CD4-positive, alpha-beta T cell (primary cell): Measurements from ENCODE around the gene RAD51B. TPM values are rescaled to one million over a fixed set of nuclear protein-coding genes. Genes with fewer than 3 reads are reported as not detected.

Experiments used
- ATAC-seq: fragments of 200-7000 bp; cut with Tn5 transposase; one replicate; pipeline ENCODE4 v1.10.0; 2022; ENCODE audit warnings: mild to moderate bottlenecking; ENCODE audit not compliant: poor library complexity
- CTCF ChIA-PET: fragments of 350-600 bp; sonication (Branson Sonifier 250); formaldehyde crosslinking; loops from one replicate; lab custom pipeline; 2021; ENCODE audit warnings: antibody characterized with exemption, inconsistent platforms; lab: Charles Lee
- POLR2A ChIA-PET: fragments of 350-600 bp; sonication (Branson Sonifier 250); formaldehyde crosslinking; loops from one replicate; lab custom pipeline; 2021; ENCODE audit warnings: antibody characterized with exemption, inconsistent platforms; lab: Charles Lee
- DNase-seq, 14 experiments: peaks; one replicate each; pipeline ENCODE4 v3.0.0-alpha.2; 2013 to 2020; ENCODE audit warnings: mixed read lengths in 2 of 14
- H3K27ac ChIP-seq, 2 donors: one replicate each; pipeline versions ENCODE4 v1.5.1 to v1.7.0; 2013; ENCODE audit warnings: low read length in 2 of 2, low read depth in 1 of 2, mild to moderate bottlenecking in 1 of 2
- H3K27me3 ChIP-seq, 2 experiments: 1 replicate in 1 of 2; 2 replicates in 1 of 2; pipeline versions ENCODE4 v1.6.1 to v1.7.0; 2013; ENCODE audit warnings: low read length in 2 of 2, control low read depth in 1 of 2, mild to moderate bottlenecking in 1 of 2, moderate library complexity in 1 of 2; ENCODE audit not compliant: insufficient read depth in 2 of 2, control insufficient read depth in 1 of 2
- H3K36me3 ChIP-seq: one replicate; pipeline ENCODE4 v1.6.1; 2013; ENCODE audit warnings: low read length, control low read depth; ENCODE audit not compliant: insufficient read depth
- H3K4me1 ChIP-seq: one replicate; pipeline ENCODE4 v1.6.1; 2013; ENCODE audit warnings: low read length, control low read depth; ENCODE audit not compliant: insufficient read depth
- H3K4me3 ChIP-seq: one replicate; pipeline ENCODE4 v1.5.1; 2013; ENCODE audit warnings: mild to moderate bottlenecking, low read length, moderate library complexity
- H3K9me3 ChIP-seq, 2 experiments: 1 replicate in 1 of 2; 2 replicates in 1 of 2; pipeline versions ENCODE4 v1.6.1 to v1.7.0; 2013; ENCODE audit warnings: low read length in 2 of 2, mild to moderate bottlenecking in 2 of 2, control low read depth in 1 of 2, moderate library complexity in 1 of 2; ENCODE audit not compliant: control insufficient read depth in 1 of 2, insufficient read depth in 1 of 2
- H3K27ac Mint-ChIP-seq: one replicate; pipeline ENCODE4 v1.8.0; 2020; ENCODE audit warnings: mixed read lengths
- H3K27me3 Mint-ChIP-seq: one replicate; pipeline ENCODE4 v1.8.0; 2021; ENCODE audit warnings: mixed read lengths
- H3K36me3 Mint-ChIP-seq: one replicate; pipeline ENCODE4 v1.8.0; 2021; ENCODE audit warnings: low read depth, mixed read lengths
- H3K4me1 Mint-ChIP-seq: one replicate; pipeline ENCODE4 v1.8.0; 2021; ENCODE audit warnings: low read depth, mixed read lengths
- H3K4me3 Mint-ChIP-seq: one replicate; pipeline ENCODE4 v1.8.0; 2020; ENCODE audit warnings: mild to moderate bottlenecking, mixed read lengths
- H3K9me3 Mint-ChIP-seq: one replicate; pipeline ENCODE4 v1.8.0; 2020; ENCODE audit warnings: mixed read lengths
- intact Hi-C, 2 experiments: fragments of 100-400 bp; cut with DNase I in 1 of 2; cut with micrococcal nuclease in 1 of 2; formaldehyde crosslinking; loops; one replicate each; pipeline versions ENCODE4 v1.15.1 to v1.9.0; 2023 to 2025; cut with DNase I, micrococcal nuclease
- total RNA-seq, 174 experiments: library from RNA in 2 of 174; stranded (reverse) in 2 of 174; gene quantifications; one replicate each; pipeline ENCODE4 v1.2.3 and lab custom pipeline; 2021 to 2026
- TF ChIP-seq, protein P1 (sequence below): fragments of 200-600 bp; IDR thresholded peaks from one replicate; pipeline ENCODE4 v1.8.0; 2022; ENCODE audit warnings: antibody characterized with exemption, mild to moderate bottlenecking

Gene RAD51B
- total RNA-seq, 2 experiments from 2014 or later: 18.4 to 20.0 TPM

DNA sequence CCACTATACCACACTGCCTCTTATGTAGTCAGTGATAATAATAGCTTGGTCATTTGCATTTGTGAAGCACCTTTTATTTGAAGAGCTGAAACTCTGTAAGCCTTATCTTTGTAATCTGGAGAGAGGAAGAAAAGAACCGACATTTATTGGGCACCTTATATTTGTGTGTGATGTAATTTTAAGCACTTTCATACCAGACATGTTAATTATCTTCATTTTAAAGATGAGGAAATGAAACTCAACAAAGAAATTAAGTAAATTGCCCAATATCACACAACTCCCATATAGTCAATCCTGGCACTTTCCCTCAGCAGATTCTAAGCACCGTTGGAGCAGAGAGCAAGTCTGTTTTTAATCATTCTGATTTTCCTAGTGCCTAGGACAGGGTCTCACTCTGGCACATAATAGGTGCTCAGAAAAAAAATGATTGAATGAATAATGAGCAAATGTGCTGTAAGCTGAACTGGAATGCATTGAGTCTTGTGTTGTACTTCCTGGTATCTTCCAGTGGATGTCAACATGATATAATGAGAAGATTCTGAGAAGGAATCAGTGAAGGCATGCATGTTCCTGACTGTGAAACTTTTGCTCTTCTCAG is 554.4 kb downstream of the RAD51B start:
- intact Hi-C loops: no loop called here
- H3K27ac ChIP-seq: no peak overlapping the region

GRCh38 chr14:68374682-68375081 is 555.1 kb downstream of the RAD51B start:
- H3K9me3 Mint-ChIP-seq: no peaks in the 10 kb centered on the region
- intact Hi-C loops: loop anchor here (5.0 kb wide), 2 partner anchors 92 to 413 kb away; no protein-coding TSS in a partner anchor
- no peaks in the 10 kb centered on the region for H3K27me3 Mint-ChIP-seq
- no peak overlapping the region for H3K27ac Mint-ChIP-seq
- Histone ChIP-seq H3K4me1 (peaks cover 28% of the 10 kb centered on the region), H3K9me3 (no peaks in the 10 kb centered on the region), H3K27ac (no peak overlapping the region), H3K4me3 (no peak overlapping the region), H3K27me3 (no peaks in the 10 kb centered on the region), H3K36me3 (no peaks in the 10 kb centered on the region)
- CTCF ChIA-PET: interaction anchor here (1.0 kb wide), 1 partner anchor 12 kb away, joined by 3 read pairs; no protein-coding TSS in a partner anchor
- peaks cover 84% of the 10 kb centered on the region for H3K4me1 Mint-ChIP-seq
- no peak overlapping the region for H3K4me3 Mint-ChIP-seq
- H3K36me3 Mint-ChIP-seq: no peaks in the 10 kb centered on the region
- POLR2A ChIA-PET: interaction anchor here (0.9 to 2.9 kb wide), 7 partner anchors 9 to 440 kb away, joined by 4 to 11 read pairs (median 5); partner anchors contain the start of gene ZFP36L1
- no peak for ATAC-seq
- TF ChIP-seq, protein P1, sequence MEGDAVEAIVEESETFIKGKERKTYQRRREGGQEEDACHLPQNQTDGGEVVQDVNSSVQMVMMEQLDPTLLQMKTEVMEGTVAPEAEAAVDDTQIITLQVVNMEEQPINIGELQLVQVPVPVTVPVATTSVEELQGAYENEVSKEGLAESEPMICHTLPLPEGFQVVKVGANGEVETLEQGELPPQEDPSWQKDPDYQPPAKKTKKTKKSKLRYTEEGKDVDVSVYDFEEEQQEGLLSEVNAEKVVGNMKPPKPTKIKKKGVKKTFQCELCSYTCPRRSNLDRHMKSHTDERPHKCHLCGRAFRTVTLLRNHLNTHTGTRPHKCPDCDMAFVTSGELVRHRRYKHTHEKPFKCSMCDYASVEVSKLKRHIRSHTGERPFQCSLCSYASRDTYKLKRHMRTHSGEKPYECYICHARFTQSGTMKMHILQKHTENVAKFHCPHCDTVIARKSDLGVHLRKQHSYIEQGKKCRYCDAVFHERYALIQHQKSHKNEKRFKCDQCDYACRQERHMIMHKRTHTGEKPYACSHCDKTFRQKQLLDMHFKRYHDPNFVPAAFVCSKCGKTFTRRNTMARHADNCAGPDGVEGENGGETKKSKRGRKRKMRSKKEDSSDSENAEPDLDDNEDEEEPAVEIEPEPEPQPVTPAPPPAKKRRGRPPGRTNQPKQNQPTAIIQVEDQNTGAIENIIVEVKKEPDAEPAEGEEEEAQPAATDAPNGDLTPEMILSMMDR: no peak
- DNase-seq: no peak

More for the DNA sequence above, 554.4 kb downstream of the RAD51B start:
- Histone ChIP-seq H3K4me3 (no peak overlapping the region), H3K4me1 (peaks cover 27% of the 10 kb centered on the region), H3K9me3 (no peaks in the 10 kb centered on the region), H3K36me3 (no peaks in the 10 kb centered on the region), H3K27me3 (no peaks in the 10 kb centered on the region)
- Mint-ChIP-seq H3K4me3 (no peak overlapping the region), H3K36me3 (no peaks in the 10 kb centered on the region), H3K27ac (peak overlapping the region; percentile 10), H3K4me1 (peaks cover 85% of the 10 kb centered on the region), H3K9me3 (no peaks in the 10 kb centered on the region), H3K27me3 (no peaks in the 10 kb centered on the region)
- POLR2A ChIA-PET: interaction anchor here (0.9 to 2.9 kb wide), 6 partner anchors 9 to 441 kb away, joined by 4 to 11 read pairs (median 6); partner anchors contain the start of gene ZFP36L1
- CTCF ChIA-PET: interaction anchor here (0.8 kb wide), 1 partner anchor 66 kb away, joined by 3 read pairs; no protein-coding TSS in a partner anchor
- DNase-seq: no peak
- ATAC-seq: no peak
- TF ChIP-seq, protein P1: no peak

DNA sequence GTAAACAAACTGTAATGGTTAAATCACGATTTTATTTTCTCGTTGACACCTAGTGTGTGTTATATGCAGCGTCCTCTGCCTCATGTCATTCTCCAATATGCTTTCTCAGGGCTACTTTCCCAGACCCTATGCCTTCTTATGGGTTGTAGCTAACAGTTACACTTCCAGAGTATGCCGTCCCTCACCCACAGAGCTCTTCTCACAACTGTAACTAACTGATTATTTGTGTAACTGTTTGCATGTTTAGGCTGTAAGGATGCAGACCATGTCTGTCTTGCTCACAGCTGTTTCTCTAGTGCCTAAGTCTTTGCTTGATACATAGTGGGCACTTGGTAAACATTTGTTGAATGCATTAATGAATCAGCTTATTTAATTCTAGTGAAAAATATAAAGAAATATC is 555.8 kb downstream of the RAD51B start:
- ChIA-PET CTCF (interaction anchor here (1.0 kb wide), 1 partner anchor 13 kb away, joined by 3 read pairs; no protein-coding TSS in a partner anchor), POLR2A (interaction anchor here (0.9 to 2.9 kb wide), 6 partner anchors 10 to 415 kb away, joined by 3 to 11 read pairs (median 5); no protein-coding TSS in a partner anchor)
- no peaks in the 10 kb centered on the region for H3K9me3 ChIP-seq
- no peaks in the 10 kb centered on the region for H3K36me3 ChIP-seq
- peaks cover 28% of the 10 kb centered on the region for H3K4me1 ChIP-seq
- Mint-ChIP-seq H3K36me3 (no peaks in the 10 kb centered on the region), H3K9me3 (no peaks in the 10 kb centered on the region), H3K27ac (peak overlapping the region; percentile 67), H3K27me3 (no peaks in the 10 kb centered on the region), H3K4me1 (peaks cover 84% of the 10 kb centered on the region), H3K4me3 (no peak overlapping the region)
- TF ChIP-seq, protein P1: no peak
- ATAC-seq (no peak), DNase-seq (no peak)
- no peaks in the 10 kb centered on the region for H3K27me3 ChIP-seq
- no peak overlapping the region for H3K27ac ChIP-seq
- intact Hi-C loops: loop anchor here (5.0 kb wide), 2 partner anchors 93 to 412 kb away; no protein-coding TSS in a partner anchor
- H3K4me3 ChIP-seq: no peak overlapping the region
